Ishikawa (cell line): ENCODE results near the gene DPY30.

Experiments used
- CEBPB ChIP-seq: IDR thresholded peaks from 2 replicates; pipeline ENCODE4 v1.6.1; 2012
- CREB1 ChIP-seq: IDR thresholded peaks from 2 replicates; pipeline ENCODE4 v1.6.1; 2012; ENCODE audit warnings: low read depth
- EP300 ChIP-seq: IDR thresholded peaks from 2 replicates; pipeline ENCODE4 v1.6.1; 2012; ENCODE audit warnings: borderline replicate concordance
- RAD21 ChIP-seq: IDR thresholded peaks from 2 replicates; pipeline ENCODE4 v1.6.1; 2012; ENCODE audit warnings: low read depth
- TCF12 ChIP-seq: IDR thresholded peaks from 2 replicates; pipeline ENCODE4 v1.6.1; 2012; ENCODE audit warnings: low read depth
- TF ChIP-seq, protein P1 (sequence below): IDR thresholded peaks from 2 replicates; pipeline ENCODE4 v1.6.1; 2012

DNA sequence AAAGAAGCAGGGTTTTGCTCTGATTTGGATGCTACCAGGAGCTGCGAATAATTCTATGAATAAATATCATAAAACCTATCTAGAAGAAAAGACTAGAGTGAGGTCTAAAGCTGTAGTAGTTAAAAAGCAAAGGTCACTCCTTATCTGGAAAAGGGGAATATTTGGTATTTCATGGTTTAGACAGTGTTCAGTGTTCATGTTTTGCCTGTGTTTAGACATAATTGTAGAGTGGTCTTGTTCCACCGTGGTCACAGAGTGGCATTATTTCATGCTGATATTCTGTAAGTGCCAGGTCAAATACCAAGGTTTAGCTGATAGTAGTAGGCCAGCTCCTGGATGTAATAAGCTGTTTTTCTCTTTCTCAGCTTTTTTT is 34.5 kb upstream of the DPY30 start:
- TF ChIP-seq CEBPB: no peak
- no peak for TF ChIP-seq RAD21
- TF ChIP-seq, protein P1, sequence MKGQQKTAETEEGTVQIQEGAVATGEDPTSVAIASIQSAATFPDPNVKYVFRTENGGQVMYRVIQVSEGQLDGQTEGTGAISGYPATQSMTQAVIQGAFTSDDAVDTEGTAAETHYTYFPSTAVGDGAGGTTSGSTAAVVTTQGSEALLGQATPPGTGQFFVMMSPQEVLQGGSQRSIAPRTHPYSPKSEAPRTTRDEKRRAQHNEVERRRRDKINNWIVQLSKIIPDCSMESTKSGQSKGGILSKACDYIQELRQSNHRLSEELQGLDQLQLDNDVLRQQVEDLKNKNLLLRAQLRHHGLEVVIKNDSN: no peak
- TF ChIP-seq TCF12: no peak
- TF ChIP-seq EP300: no peak
- no peak for TF ChIP-seq CREB1
